Liver (tissue), 9 donors: ENCODE results near the gene GGTLC2. TPM values are rescaled to one million over a fixed set of nuclear protein-coding genes. Genes with fewer than 3 reads are reported as not detected.

ENCODE experiments used
- DNase-seq: peaks from one replicate; pipeline ENCODE4 v3.0.0-alpha.2; 2017; ENCODE audit warnings: low spot score
- H3K27ac ChIP-seq, 2 donors: one replicate each; pipeline ENCODE4 v1.7.0; 2013; ENCODE audit warnings: inconsistent platforms in 2 of 2, low read length in 2 of 2, control low read depth in 1 of 2, low read depth in 1 of 2, mild to moderate bottlenecking in 1 of 2
- H3K27me3 ChIP-seq, 4 donors: one replicate each; pipeline versions ENCODE4 v1.6.1 to v1.7.0; 2013; ENCODE audit warnings: low read length in 3 of 4, inconsistent platforms in 1 of 4, mild to moderate bottlenecking in 1 of 4, moderate library complexity in 1 of 4; ENCODE audit not compliant: control insufficient read depth in 4 of 4, insufficient read depth in 4 of 4
- H3K36me3 ChIP-seq, 4 donors: one replicate each; pipeline versions ENCODE4 v1.6.1 to v1.7.0; 2013; ENCODE audit warnings: low read length in 3 of 4, mild to moderate bottlenecking in 3 of 4, low read depth in 1 of 4, moderate library complexity in 1 of 4; ENCODE audit not compliant: control insufficient read depth in 4 of 4, insufficient read depth in 3 of 4
- H3K4me1 ChIP-seq, 4 donors: one replicate each; pipeline versions ENCODE4 v1.6.1 to v1.7.0; 2013; ENCODE audit warnings: low read length in 3 of 4, mild to moderate bottlenecking in 3 of 4, moderate library complexity in 1 of 4; ENCODE audit not compliant: control insufficient read depth in 4 of 4, insufficient read depth in 4 of 4
- H3K4me3 ChIP-seq, 3 donors: one replicate each; pipeline versions ENCODE4 v1.6.1 to v1.7.0; 2013; ENCODE audit warnings: low read length in 3 of 3, control low read depth in 1 of 3, low read depth in 1 of 3, mild to moderate bottlenecking in 1 of 3
- H3K9ac ChIP-seq, 2 donors: one replicate each; pipeline ENCODE4 v1.7.0; 2013; ENCODE audit warnings: low read length in 2 of 2, mild to moderate bottlenecking in 2 of 2, moderate library complexity in 2 of 2, control low read depth in 1 of 2, low read depth in 1 of 2
- H3K9me3 ChIP-seq, 4 donors: one replicate each; pipeline versions ENCODE4 v1.6.1 to v1.7.0; 2013; ENCODE audit warnings: low read length in 3 of 4; ENCODE audit not compliant: control insufficient read depth in 4 of 4
- CTCF ChIP-seq: fragments of 150-350 bp; IDR thresholded peaks from 2 replicates; pipeline ENCODE4 v1.5.1; 2017; ENCODE audit warnings: improper control_type of control experiment, low read depth, low read length; ENCODE audit not compliant: missing input control
- HNF4G ChIP-seq: IDR thresholded peaks from 2 replicates; pipeline ENCODE4 v1.6.1; 2016; ENCODE audit warnings: antibody characterized with exemption
- NR2F2 ChIP-seq: IDR thresholded peaks from 2 replicates; pipeline ENCODE4 v1.6.1; 2016; ENCODE audit warnings: antibody characterized with exemption
- RAD21 ChIP-seq, 2 donors: IDR thresholded peaks; 2 replicates each; pipeline ENCODE4 v1.6.1; 2016; ENCODE audit warnings: antibody characterized with exemption in 2 of 2, mild to moderate bottlenecking in 2 of 2
- RXRA ChIP-seq, 2 donors: IDR thresholded peaks; 2 replicates each; pipeline ENCODE4 v1.6.1; 2017 to 2018; ENCODE audit warnings: antibody characterized with exemption in 2 of 2, mild to moderate bottlenecking in 1 of 2
- SP1 ChIP-seq: IDR thresholded peaks from 2 replicates; pipeline ENCODE4 v1.6.1; 2018; ENCODE audit warnings: antibody characterized with exemption, mild to moderate bottlenecking
- TAF1 ChIP-seq: conservative IDR thresholded peaks from 2 replicates; pipeline ENCODE4 v1.6.1; 2016; ENCODE audit warnings: antibody characterized with exemption, mild to moderate bottlenecking
- WGBS: extraction: QIAGEN DNeasy Blood & Tissue Kit; methylation state at CpG from one replicate; pipeline ENCODE4 v1.1.7; 2013; 5-methylcytosine and 5-hydroxymethylcytosine counted together
- polyA plus RNA-seq, 2 donors: library from polyadenylated mRNA; stranded (reverse) in 1 of 2; unstranded in 1 of 2; fragments of 200-250 nt in 1 of 2; fragments of >200 nt in 1 of 2; fragmentation: Nextera tagmentation in 1 of 2; extraction: Ambion mirVana in 1 of 2; gene quantifications; one replicate each; pipeline versions ENCODE4 v1.2.1 to v1.2.3, GENCODE V29; 2013 to 2015
- total RNA-seq, 2 donors: library from RNA; depleted of rRNA; stranded (reverse); fragments of >200 nt; gene quantifications; one replicate each; pipeline ENCODE4 v1.2.3, GENCODE V29; 2014
- TF ChIP-seq, protein P1 (sequence below): IDR thresholded peaks from 2 replicates; pipeline ENCODE4 v1.6.1; 2016; ENCODE audit warnings: antibody characterized with exemption
- TF ChIP-seq, protein P2 (sequence below): IDR thresholded peaks from 2 replicates; pipeline ENCODE4 v1.6.1; 2016; ENCODE audit warnings: antibody characterized with exemption
- donor health status: healthy.
- donor health status: healthy.
- donor health status: healthy.
- donor health status: healthy.
- donor health status: healthy.

GGTLC2 gene
- total and polyA plus RNA-seq, 4 donors, result not detected

DNA sequence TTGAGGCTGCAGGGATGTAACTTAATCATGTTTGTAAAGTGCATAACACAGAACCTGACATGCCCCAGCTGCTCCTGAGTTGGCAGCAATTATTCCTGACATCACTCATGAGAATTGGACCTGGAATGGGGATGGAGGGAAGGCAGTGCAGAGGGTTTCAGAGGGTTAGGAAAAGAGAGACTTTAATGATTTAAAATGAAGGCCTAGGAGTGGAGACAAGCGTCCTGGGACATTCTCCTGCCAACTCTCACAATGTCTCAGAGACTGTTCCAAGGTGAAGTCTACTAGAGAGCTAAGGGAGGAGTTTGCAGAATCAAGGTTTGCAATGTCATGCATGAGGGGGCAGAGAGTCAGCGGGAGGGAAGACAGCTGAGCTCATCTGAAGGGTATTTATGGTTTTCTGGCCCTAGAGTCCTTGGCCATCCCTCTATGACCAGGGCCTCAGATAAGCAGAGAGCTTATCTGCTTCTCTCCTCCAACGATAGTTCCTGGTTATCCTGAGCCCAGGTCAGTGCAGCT is 36.9 kb downstream of the GGTLC2 start:
- peaks cover 0 to 16% (median 10%) of the 10 kb centered on the region in 4 donors for H3K4me1 ChIP-seq
- no peaks in the 10 kb centered on the region for H3K36me3 ChIP-seq
- 65% methylated on average over 3 of the region's 3 CpGs for WGBS
- no peaks in the 10 kb centered on the region for H3K27me3 ChIP-seq
- TF ChIP-seq RXRA (IDR thresholded peaks at IDR 0.05) (no peak), NR2F2 (no peak), RAD21 (IDR thresholded peaks at IDR 0.05) (no peak), TAF1 (no peak), HNF4G (no peak)
- TF ChIP-seq, protein P1, sequence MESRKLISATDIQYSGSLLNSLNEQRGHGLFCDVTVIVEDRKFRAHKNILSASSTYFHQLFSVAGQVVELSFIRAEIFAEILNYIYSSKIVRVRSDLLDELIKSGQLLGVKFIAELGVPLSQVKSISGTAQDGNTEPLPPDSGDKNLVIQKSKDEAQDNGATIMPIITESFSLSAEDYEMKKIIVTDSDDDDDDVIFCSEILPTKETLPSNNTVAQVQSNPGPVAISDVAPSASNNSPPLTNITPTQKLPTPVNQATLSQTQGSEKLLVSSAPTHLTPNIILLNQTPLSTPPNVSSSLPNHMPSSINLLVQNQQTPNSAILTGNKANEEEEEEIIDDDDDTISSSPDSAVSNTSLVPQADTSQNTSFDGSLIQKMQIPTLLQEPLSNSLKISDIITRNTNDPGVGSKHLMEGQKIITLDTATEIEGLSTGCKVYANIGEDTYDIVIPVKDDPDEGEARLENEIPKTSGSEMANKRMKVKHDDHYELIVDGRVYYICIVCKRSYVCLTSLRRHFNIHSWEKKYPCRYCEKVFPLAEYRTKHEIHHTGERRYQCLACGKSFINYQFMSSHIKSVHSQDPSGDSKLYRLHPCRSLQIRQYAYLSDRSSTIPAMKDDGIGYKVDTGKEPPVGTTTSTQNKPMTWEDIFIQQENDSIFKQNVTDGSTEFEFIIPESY, result no peak
- no peaks in the 10 kb centered on the region for H3K9me3 ChIP-seq
- DNase-seq, result no peak
- no peak overlapping the region for H3K9ac ChIP-seq
- no peak overlapping the region for H3K4me3 ChIP-seq
- no peak overlapping the region for H3K27ac ChIP-seq

- H3K27me3 ChIP-seq, result no peaks in the 10 kb centered on the region
- H3K27ac ChIP-seq, result no peak overlapping the region
- no peak overlapping the region for H3K4me3 ChIP-seq
- H3K36me3 ChIP-seq, result no peaks in the 10 kb centered on the region
- peaks cover 0 to 16% (median 10%) of the 10 kb centered on the region in 4 donors for H3K4me1 ChIP-seq
- DNase-seq, result no peak
- H3K9ac ChIP-seq, result no peak overlapping the region
- TF ChIP-seq, protein P2, sequence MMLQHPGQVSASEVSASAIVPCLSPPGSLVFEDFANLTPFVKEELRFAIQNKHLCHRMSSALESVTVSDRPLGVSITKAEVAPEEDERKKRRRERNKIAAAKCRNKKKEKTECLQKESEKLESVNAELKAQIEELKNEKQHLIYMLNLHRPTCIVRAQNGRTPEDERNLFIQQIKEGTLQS, result no peak
- TF ChIP-seq RAD21 (IDR thresholded peaks at IDR 0.05), result no peak
- H3K9me3 ChIP-seq, result no peaks in the 10 kb centered on the region
- WGBS, result 97% methylated on average over 1 of the region's 1 CpG
These were observed 37.8 kb downstream of the GGTLC2 start for GRCh38 chr22:22682196-22682595.

DNA sequence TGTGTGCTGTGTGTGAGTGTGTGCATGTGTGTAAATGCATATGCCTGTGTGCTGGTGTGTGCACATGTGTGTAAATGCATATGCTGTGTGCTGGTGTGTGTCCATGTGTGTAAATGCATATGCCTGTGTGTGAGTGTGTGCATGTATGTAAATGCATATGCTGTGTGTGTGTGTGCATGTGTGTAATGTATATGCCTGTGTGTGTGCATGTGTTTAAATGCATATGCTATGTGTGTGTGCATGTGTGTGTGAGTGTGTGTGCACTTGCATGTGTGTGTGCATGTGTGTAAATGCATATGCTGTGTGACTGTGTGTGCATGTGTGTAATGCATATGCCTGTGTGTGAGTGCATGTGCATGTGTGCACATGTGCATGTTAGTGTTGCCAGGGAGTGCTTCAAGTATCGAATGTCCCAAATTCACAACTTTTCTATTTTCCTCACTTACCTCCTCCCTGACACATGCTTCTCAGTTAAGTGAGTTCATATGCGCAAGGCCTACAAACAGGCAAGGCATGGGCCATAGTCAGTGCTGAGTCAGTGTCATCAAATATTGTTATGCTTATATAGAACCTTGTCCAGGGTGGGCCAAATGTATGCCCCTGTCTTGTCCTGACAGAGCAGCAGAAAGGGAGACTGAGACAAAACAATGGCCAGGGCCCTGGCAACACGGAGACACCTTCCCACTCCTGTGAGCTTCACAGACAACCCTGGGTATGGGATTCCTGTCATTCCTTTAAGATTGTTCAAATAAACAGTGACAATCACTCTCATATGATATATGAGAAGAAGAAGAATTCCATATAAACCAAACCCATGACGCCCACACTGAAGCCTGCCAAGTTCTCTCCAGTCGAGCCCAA is 38.6 kb downstream of the GGTLC2 start:
- no peaks in the 10 kb centered on the region for H3K9me3 ChIP-seq
- WGBS, result 96% methylated on average over 5 of the region's 5 CpGs
- H3K4me3 ChIP-seq, result no peak overlapping the region
- TF ChIP-seq CTCF (no peak), SP1 (no peak)
- no peaks in the 10 kb centered on the region for H3K27me3 ChIP-seq
- no peak overlapping the region for H3K27ac ChIP-seq
- no peaks in the 10 kb centered on the region for H3K36me3 ChIP-seq
- H3K4me1 ChIP-seq, result peaks cover 0 to 16% (median 10%) of the 10 kb centered on the region in 4 donors
- no peak overlapping the region for H3K9ac ChIP-seq
- no peak for DNase-seq
